HepG2 (cell line): ENCODE data around the gene SLC24A4. TPM values are rescaled to one million over a fixed set of nuclear protein-coding genes. Genes with fewer than 3 reads are reported as not detected.

ENCODE experiments used
- CENPBD1 ChIP-seq: sonication (generic); formaldehyde crosslinking; IDR thresholded peaks from 2 replicates; pipeline ENCODE4 v1.8.0; 2022; ENCODE audit warnings: missing genetic modification reagents, low read depth, mild to moderate bottlenecking, borderline replicate concordance
- DDIT3 ChIP-seq: sonication (generic); formaldehyde crosslinking; IDR thresholded peaks from 2 replicates; pipeline ENCODE4 v1.4.0; 2020; ENCODE audit warnings: mild to moderate bottlenecking, missing genetic modification reagents
- FOXK2 ChIP-seq: fragments of 450-650 bp; IDR thresholded peaks from 2 replicates; pipeline ENCODE4 v1.6.1; 2016
- FUBP1 ChIP-seq: sonication (generic); formaldehyde crosslinking; IDR thresholded peaks from 2 replicates; pipeline ENCODE4 v1.5.1; 2020; ENCODE audit warnings: missing genetic modification reagents, mild to moderate bottlenecking, borderline replicate concordance
- HDAC2 ChIP-seq: sonication (generic); formaldehyde crosslinking; IDR thresholded peaks from 2 replicates; pipeline ENCODE4 v1.4.0; 2020; ENCODE audit warnings: missing genetic modification reagents
- MAFG ChIP-seq: sonication (generic); formaldehyde crosslinking; IDR thresholded peaks from 2 replicates; pipeline ENCODE4 v1.5.1; 2020; ENCODE audit warnings: mild to moderate bottlenecking, missing genetic modification reagents
- PAX8 ChIP-seq: sonication (generic); formaldehyde crosslinking; IDR thresholded peaks from 2 replicates; pipeline ENCODE4 v1.8.0; 2022; ENCODE audit warnings: mild to moderate bottlenecking, missing genetic modification reagents, borderline replicate concordance
- SAP130 ChIP-seq: IDR thresholded peaks from 2 replicates; pipeline ENCODE4 v1.6.1; 2016; ENCODE audit warnings: low read depth
- TOPORS ChIP-seq: sonication (generic); formaldehyde crosslinking; IDR thresholded peaks from 2 replicates; pipeline ENCODE4 v1.8.0; 2023; ENCODE audit warnings: mild to moderate bottlenecking, missing genetic modification reagents
- U2AF2 ChIP-seq: fragments of 200-400 bp; formaldehyde crosslinking; IDR thresholded peaks from 2 replicates; pipeline ENCODE4 v1.6.1; 2017; ENCODE audit warnings: low read depth, mild to moderate bottlenecking, low read length
- UBTF ChIP-seq: sonication (generic); formaldehyde crosslinking; IDR thresholded peaks from 2 replicates; pipeline ENCODE4 v1.4.0; 2020; ENCODE audit warnings: mild to moderate bottlenecking, missing genetic modification reagents
- ZBTB49 ChIP-seq: sonication (generic); formaldehyde crosslinking; IDR thresholded peaks from 2 replicates; pipeline ENCODE4 v1.4.0; 2020; ENCODE audit warnings: missing genetic modification reagents, borderline replicate concordance
- ZNF121 ChIP-seq: sonication (generic); formaldehyde crosslinking; IDR thresholded peaks from 2 replicates; pipeline ENCODE4 v1.5.0; 2020; ENCODE audit warnings: mild to moderate bottlenecking, missing genetic modification reagents
- ZNF205 ChIP-seq: IDR thresholded peaks from 2 replicates; pipeline ENCODE4 v1.6.1; 2018; ENCODE audit warnings: missing biosample characterization, missing genetic modification reagents
- ZNF292 ChIP-seq: sonication (generic); formaldehyde crosslinking; IDR thresholded peaks from 2 replicates; pipeline ENCODE4 v1.8.1; 2022; ENCODE audit warnings: mild to moderate bottlenecking, low read depth, missing genetic modification reagents, borderline replicate concordance
- ZNF382 ChIP-seq: sonication (generic); formaldehyde crosslinking; IDR thresholded peaks from 2 replicates; pipeline ENCODE4 v1.5.0; 2020; ENCODE audit warnings: missing genetic modification reagents, mild to moderate bottlenecking, borderline replicate concordance
- ZNF44 ChIP-seq: sonication (generic); formaldehyde crosslinking; IDR thresholded peaks from 2 replicates; pipeline ENCODE4 v1.5.1; 2020; ENCODE audit warnings: mild to moderate bottlenecking, missing genetic modification reagents
- ZNF556 ChIP-seq: sonication (generic); formaldehyde crosslinking; IDR thresholded peaks from 2 replicates; pipeline ENCODE4 v1.4.0; 2020; ENCODE audit warnings: mild to moderate bottlenecking, missing genetic modification reagents, borderline replicate concordance
- ZNF616 ChIP-seq: sonication (generic); formaldehyde crosslinking; IDR thresholded peaks from 2 replicates; pipeline ENCODE4 v1.5.0; 2020; ENCODE audit warnings: low read depth, mild to moderate bottlenecking, missing genetic modification reagents
- ZNF761 ChIP-seq: sonication (generic); formaldehyde crosslinking; conservative IDR thresholded peaks from 2 replicates; pipeline ENCODE4 v1.4.0; 2020; ENCODE audit warnings: mild to moderate bottlenecking, missing genetic modification reagents
- ZNF781 ChIP-seq: sonication (generic); formaldehyde crosslinking; IDR thresholded peaks from 2 replicates; pipeline ENCODE4 v1.5.1; 2020; ENCODE audit warnings: borderline replicate concordance, mild to moderate bottlenecking, missing genetic modification reagents; ENCODE audit errors: not compliant biosample characterization
- polyA plus RNA-seq, 8 experiments: library from polyadenylated mRNA; depleted of rRNA in 3 of 8; stranded (reverse) in 7 of 8; unstranded in 1 of 8; fragments of >200 nt; fragmentation: Illumina TruSeq in 4 of 8; extraction: Trizol in 4 of 8; gene quantifications; 2 replicates each; pipeline versions ENCODE4 v1.2.1 to v1.2.3, GENCODE V29; 2011 to 2016; ENCODE audit warnings: low read depth in 4 of 8, missing spikeins in 1 of 8, mixed read lengths in 1 of 8; ENCODE audit not compliant: insufficient read depth in 1 of 8
- total RNA-seq, 5 experiments: library from RNA; depleted of rRNA; stranded (reverse); fragments of >200 nt; fragmentation: Illumina TruSeq; extraction: Trizol; gene quantifications; 2 replicates each; pipeline ENCODE4 v1.2.3, GENCODE V29; 2016; ENCODE audit warnings: low read depth in 1 of 5
- TF ChIP-seq, protein P1 (sequence below): sonication (generic); formaldehyde crosslinking; IDR thresholded peaks from 2 replicates; pipeline ENCODE4 v1.8.1; 2023; ENCODE audit warnings: mild to moderate bottlenecking, moderate library complexity, missing genetic modification reagents

Gene SLC24A4
- total and polyA plus RNA-seq, 2 of the 13 experiments (the other 11 are each of a cell fraction or from before 2014, with no cell fraction given), result not detected

DNA sequence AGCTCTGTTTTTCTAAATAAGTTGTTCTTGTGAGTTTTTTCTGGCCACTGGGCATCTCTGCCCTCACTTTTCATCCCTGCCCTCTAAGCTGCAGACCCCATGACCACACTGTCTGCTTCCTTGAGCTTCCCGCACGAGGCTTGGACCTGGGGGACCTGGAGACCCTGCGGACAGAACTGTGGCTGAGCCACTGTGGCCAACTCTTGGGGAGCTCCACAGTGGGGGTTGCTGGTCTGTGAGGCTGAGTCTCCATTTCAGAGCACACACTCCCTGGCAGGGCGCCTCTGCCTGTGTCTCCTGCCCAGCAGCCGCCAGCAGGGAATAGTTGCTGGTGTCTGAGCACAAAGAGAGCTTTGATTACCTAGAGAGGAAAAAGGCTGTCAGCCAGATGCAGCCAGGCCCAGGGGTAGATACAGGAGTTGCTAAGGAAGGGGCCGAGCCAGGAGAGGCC, 177.6 kb downstream of the SLC24A4 start (continued):
- TF ChIP-seq UBTF (no peak), SAP130 (CRISPR knock-in tag) (peak; percentile 30; the same call in 1 of the 2 replicates), ZNF292 (CRISPR knock-in tag) (peak; percentile 59; the same call in 1 of the 2 replicates), PAX8 (CRISPR knock-in tag) (no peak), ZNF205 (CRISPR knock-in tag) (no peak), ZNF382 (CRISPR knock-in tag) (no peak), ZNF44 (CRISPR knock-in tag) (no peak), U2AF2 (no peak), DDIT3 (CRISPR knock-in tag) (no peak), FOXK2 (no peak), TOPORS (CRISPR knock-in tag) (no peak), ZNF121 (CRISPR knock-in tag) (no peak), ZNF781 (no peak), FUBP1 (CRISPR knock-in tag) (no peak), ZBTB49 (no peak), ZNF556 (CRISPR knock-in tag) (no peak), CENPBD1 (CRISPR knock-in tag) (no peak), ZNF616 (CRISPR knock-in tag) (no peak), HDAC2 (CRISPR knock-in tag) (0 out of 2 replicates have a peak, but pooled peaks have one; percentile 21), MAFG (no peak), ZNF761 (CRISPR knock-in tag) (no peak)
- TF ChIP-seq, protein P1, sequence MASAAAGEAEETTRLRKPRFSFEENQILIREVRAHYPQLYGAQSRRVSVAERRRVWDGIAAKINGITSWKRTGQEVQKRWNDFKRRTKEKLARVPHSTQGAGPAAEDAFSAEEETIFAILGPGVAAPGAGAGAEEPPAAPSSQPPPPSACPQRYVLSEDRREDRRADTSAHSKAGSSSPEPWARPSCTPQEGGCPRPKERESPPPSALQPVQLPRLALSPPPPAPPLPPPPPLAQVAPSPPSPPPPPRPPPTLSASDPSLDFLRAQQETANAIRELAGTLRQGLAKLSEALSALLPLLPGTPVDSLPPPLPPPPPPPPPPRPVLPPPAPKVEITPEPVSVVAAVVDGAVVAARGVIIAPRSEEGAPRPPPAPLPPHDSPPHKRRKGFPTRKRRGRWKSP (CRISPR knock-in tag), result no peak
